Measurements from ENCODE around the gene GALK1. TPM values are rescaled to one million over a fixed set of nuclear protein-coding genes. Genes with fewer than 3 reads are reported as not detected.

GALK1 gene
- total RNA-seq, 1 donor from 2014 or later, result 40.6 TPM

DNA sequence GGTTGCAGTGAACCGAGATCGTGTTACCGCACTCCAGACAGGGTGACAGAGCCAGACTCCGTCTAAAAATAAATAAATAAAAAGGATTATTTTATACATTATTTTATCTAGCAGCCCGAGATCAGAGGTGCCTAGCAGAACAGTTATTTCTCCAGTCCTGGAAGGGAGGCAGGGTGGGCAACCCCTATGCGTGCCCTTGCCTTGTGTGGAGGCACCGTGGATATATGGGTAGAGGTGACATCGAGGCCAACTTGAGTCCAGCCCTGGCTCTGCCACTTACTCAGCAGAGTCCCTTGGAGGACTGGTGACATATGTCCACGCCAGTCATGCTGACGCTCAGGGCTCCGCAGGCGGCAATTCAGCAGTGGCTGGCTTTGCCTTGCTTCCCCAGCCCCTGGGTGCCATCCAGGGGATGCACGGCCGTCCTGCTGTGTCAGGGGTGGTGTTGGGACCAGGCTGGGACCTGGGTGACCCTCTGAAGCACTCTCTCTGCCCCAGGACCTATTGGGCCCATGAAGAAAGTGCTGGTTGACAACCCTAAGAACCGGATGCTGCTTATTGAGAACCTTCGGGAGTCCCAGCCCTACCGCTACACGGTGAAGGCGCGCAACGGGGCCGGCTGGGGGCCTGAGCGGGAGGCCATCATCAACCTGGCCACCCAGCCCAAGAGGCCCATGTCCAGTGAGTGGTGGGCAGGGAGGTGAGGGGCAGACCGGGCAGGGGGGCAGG, 13.2 kb downstream of the GALK1 start:
- DNase-seq (ENCODE audit: extremely low read depth, low read depth, low spot score), result no peak

DNA sequence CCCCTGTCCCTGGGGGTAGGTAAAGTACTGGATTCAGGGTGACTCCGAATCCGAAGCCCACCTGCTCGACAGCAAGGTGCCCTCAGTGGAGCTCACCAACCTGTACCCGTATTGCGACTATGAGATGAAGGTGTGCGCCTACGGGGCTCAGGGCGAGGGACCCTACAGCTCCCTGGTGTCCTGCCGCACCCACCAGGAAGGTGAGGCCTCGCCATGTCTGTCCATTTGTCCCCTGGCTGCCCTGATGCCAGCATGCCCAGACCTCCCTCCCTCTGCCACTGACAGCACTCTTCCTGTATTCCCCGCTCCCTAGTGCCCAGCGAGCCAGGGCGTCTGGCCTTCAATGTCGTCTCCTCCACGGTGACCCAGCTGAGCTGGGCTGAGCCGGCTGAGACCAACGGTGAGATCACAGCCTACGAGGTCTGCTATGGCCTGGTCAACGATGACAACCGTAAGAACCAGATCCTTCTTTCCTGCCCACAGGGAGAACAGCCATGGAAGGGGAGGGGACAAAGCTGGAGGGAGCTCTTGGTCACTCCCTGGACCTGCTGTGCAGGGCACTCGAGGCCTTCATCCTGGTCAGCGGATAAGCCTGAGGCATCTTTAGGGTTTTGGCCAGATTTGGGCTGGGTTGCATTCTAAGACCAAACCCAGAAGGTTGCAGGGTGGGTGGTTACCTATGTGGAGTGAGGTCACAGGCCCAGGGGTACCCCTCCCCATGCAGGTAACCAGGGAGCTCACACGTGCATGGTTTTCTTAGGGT, 14.2 kb downstream of the GALK1 start:
- no peak for DNase-seq (ENCODE audit: extremely low read depth, low read depth, low spot score)

GRCh38 chr17:75749545-75750389, 15.2 kb downstream of the GALK1 start:
- DNase-seq (ENCODE audit: extremely low read depth, low read depth, low spot score), result no peak

GRCh38 chr17:75748706-75749105, 16.3 kb downstream of the GALK1 start:
- DNase-seq (ENCODE audit: extremely low read depth, low read depth, low spot score), result no peak

DNA sequence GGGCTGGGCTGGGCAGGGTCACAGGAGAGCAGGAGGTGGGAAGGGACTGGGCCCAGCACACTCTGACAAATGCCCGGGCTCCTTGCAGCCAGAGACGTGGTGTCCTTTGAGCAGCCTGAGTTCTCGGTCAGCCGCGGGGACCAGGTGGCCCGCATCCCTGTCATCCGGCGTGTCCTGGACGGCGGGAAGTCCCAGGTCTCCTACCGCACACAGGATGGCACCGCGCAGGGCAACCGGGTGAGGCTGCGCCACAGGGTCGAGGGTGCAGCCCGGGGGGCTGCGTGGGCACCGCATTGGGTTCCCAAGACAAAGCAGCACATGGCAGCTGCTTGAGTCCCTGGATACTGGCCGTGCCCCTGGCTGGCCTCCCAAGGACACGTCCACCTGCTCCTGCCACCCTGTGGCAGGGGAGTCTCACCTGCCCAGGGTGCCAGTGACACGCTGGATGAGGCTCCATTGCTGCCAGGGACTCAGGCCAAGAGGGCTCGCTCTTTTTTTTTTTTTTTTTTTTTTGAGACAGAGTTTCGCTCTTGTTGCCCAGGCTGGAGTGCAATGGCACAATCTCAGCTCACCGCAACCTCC, 21.3 kb downstream of the GALK1 start:
- DNase-seq (ENCODE audit: extremely low read depth, low read depth, low spot score), result no peak

DNA sequence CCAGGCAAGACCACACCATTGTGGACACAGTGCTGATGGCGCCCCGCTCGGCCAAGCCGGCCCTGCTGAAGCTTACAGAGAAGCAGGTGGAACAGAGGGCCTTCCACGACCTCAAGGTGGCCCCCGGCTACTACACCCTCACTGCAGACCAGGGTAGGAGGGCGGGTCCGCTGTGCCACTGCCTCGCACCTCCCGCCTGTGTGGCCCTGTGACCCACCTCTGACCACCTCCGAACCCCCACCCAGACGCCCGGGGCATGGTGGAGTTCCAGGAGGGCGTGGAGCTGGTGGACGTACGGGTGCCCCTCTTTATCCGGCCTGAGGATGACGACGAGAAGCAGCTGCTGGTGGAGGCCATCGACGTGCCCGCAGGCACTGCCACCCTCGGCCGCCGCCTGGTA, 22.7 kb downstream of the GALK1 start:
- no peak for DNase-seq (ENCODE audit: extremely low read depth, low read depth, low spot score)

- DNase-seq (ENCODE audit: extremely low read depth, low read depth, low spot score), result no peak
These were observed 24.3 kb downstream of the GALK1 start for GRCh38 chr17:75740631-75741077.

GRCh38 chr17:75740215-75740614, 24.8 kb downstream of the GALK1 start:
- no peak for DNase-seq (ENCODE audit: extremely low read depth, low read depth, low spot score)

GRCh38 chr17:75739801-75740200, 25.2 kb downstream of the GALK1 start:
- DNase-seq (ENCODE audit: extremely low read depth, low read depth, low spot score), result no peak

GRCh38 chr17:75739174-75739573, 25.8 kb downstream of the GALK1 start:
- no peak for DNase-seq (ENCODE audit: extremely low read depth, low read depth, low spot score)

DNA sequence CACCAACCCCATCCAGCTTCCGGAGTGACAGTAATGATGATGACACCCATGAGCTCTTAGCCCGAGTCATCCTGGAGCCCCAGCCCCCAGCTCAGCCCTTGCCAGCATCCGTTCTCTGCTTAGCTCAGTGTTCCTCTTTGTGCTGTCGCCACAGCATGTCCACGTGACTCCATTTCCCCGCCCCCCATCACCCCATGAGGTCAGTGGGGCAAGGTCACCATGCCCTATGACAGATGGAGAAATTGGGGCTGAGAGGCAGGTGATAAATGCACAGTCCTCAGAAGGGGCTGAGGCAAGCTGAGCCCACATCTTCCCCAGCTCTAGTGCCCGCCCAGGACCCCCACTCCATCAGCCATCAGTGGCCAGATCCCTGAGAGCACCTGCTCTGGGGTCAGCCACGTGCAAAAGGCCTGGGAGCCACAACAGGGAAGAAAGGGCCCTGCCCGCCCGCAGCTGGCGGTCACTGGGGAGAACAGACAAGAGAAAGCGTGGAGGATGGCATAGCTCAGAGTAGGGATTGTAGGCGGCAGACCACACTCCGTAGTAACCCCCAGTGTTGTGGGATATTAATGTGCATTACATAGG, 26.7 kb downstream of the GALK1 start:
- no peak for DNase-seq (ENCODE audit: extremely low read depth, low read depth, low spot score)

DNA sequence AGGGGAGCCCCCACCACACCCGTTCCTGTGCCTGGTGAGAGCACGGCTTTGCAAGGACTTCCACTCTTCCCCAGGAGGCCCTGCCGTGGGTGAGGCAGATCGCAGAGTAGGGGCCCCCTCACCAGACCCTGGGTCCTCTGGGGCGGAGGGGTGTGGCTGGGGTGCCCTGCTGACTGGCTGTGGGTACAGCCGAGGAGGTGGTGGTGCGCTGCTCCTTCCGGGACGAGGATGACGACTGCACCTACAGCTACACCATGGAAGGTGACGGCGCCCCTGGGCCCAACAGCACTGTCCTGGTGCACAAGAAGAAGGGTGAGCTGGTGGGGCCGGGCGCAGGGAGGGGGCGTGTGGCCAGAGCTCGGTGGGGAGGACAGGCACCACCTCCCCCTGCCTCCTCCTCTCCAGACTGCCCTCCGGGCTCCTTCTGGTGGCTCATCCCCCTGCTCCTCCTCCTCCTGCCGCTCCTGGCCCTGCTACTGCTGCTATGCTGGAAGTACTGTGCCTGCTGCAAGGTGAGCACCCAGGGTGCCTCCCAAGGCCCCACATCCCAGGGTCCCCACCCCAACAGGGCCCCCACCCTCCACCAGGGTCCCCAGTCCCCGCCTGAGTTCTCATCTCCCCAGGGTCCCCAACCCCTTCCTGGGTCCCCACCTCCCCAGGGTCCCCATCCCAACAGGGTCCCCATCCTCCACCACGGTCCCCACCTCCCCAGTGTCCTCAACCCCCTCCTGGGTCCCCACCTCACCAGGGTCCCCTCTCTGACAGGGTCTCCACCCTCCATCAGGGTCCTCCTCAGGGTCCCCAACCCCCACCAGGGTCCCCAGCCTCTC, 27.6 kb downstream of the GALK1 start:
- no peak for DNase-seq (ENCODE audit: extremely low read depth, low read depth, low spot score)

GRCh38 chr17:75736173-75736835, 28.7 kb downstream of the GALK1 start:
- no peak for DNase-seq (ENCODE audit: extremely low read depth, low read depth, low spot score)

GRCh38 chr17:75734674-75735294, 30.2 kb downstream of the GALK1 start:
- no peak for DNase-seq (ENCODE audit: extremely low read depth, low read depth, low spot score)

DNA sequence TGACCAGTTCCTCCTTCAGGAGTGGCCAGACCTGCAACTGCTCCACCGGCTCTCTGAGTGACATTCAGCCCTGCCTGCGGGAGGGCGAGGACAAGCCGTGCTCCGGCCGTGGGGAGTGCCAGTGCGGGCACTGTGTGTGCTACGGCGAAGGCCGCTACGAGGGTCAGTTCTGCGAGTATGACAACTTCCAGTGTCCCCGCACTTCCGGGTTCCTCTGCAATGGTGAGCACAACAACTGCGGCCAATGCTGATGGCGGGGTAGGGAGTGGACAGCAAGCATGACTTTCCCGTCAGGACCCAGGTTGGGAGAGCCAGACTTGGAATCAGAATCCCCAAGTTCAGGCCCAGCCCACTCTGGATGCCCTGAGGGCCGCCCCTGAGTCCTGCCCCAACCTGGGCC, 31.5 kb downstream of the GALK1 start:
- no peak for DNase-seq (ENCODE audit: extremely low read depth, low read depth, low spot score)

GRCh38 chr17:75731716-75732498, 33.1 kb downstream of the GALK1 start:
- no peak for DNase-seq (ENCODE audit: extremely low read depth, low read depth, low spot score)

DNA sequence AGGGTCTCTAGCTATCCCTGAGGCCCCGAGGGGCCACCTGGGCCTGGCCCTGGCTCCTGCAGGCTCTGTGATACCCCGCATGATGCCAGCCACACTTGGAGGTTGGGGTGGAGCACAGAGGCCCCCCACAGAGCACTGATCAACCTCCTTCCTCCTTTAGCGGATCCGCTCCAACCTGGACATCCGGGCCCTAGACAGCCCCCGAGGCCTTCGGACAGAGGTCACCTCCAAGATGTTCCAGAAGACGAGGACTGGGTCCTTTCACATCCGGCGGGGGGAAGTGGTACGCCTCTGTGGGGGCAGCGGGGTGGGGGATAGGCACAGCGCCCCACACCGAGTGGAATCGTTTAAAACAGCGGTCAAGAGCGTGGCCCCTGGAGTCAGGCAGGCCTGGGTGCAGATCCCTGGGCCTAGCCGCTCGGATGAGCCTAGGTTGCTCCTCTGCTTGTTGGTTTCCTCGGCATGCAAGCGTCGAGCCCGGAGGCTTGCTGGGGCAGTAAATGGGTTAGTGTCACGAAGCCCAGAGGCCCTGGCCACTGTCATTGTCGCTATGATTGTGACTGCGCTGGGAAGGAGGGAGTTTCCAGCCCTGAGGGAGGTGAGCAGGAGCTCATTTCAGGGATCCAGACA, 33.8 kb downstream of the GALK1 start:
- no peak for DNase-seq (ENCODE audit: extremely low read depth, low read depth, low spot score)

Data from glomerular endothelial cell (primary cell).